GM23338 (cell line): ENCODE data around the gene GPSM1. TPM values are rescaled to one million over a fixed set of nuclear protein-coding genes. Genes with fewer than 3 reads are reported as not detected.
A peak's percentile ranks its signal among the peaks of the same experiment; 100 is the strongest.

Source experiments
- ATAC-seq: fragments of 200-7000 bp; cut with Tn5 transposase; 3 replicates; pipeline ENCODE4 v1.9.1; 2020
- DNase-seq: peaks from one replicate; pipeline ENCODE4 v3.0.0-alpha.2; 2015; ENCODE audit warnings: low spot score
- H2AFZ ChIP-seq: fragments of 200-600 bp; sonication (generic); 2 replicates; pipeline ENCODE4 v1.8.0; 2016; ENCODE audit warnings: antibody characterized with exemption, mild to moderate bottlenecking, moderate library complexity
- H3F3A ChIP-seq: fragments of 200-600 bp; sonication (generic); replicated peaks from 2 replicates; pipeline ENCODE4 v1.8.0; 2017; ENCODE audit warnings: antibody characterized with exemption, mixed run types, low read depth
- H3K27ac ChIP-seq: fragments of 200-600 bp; sonication (generic); 2 replicates; pipeline ENCODE4 v1.6.1; 2016; ENCODE audit warnings: low read depth
- H3K27me3 ChIP-seq: fragments of 200-600 bp; sonication (generic); 2 replicates; pipeline ENCODE4 v1.8.0; 2016; ENCODE audit warnings: mild to moderate bottlenecking, mixed run types, moderate library complexity; ENCODE audit not compliant: insufficient read depth
- H3K36me3 ChIP-seq: fragments of 200-600 bp; sonication (generic); 2 replicates; pipeline ENCODE4 v1.8.0; 2016; ENCODE audit warnings: mild to moderate bottlenecking; ENCODE audit not compliant: insufficient read depth
- H3K4me1 ChIP-seq: fragments of 200-600 bp; sonication (generic); 2 replicates; pipeline ENCODE4 v1.8.0; 2016; ENCODE audit warnings: mild to moderate bottlenecking, moderate library complexity; ENCODE audit not compliant: insufficient read depth
- H3K4me2 ChIP-seq: fragments of 200-600 bp; sonication (generic); 2 replicates; pipeline ENCODE4 v1.7.1; 2017; ENCODE audit warnings: mixed run types
- H3K4me3 ChIP-seq: fragments of 200-600 bp; sonication (generic); 2 replicates; pipeline ENCODE4 v1.6.1; 2016; ENCODE audit warnings: mixed run types
- H3K79me2 ChIP-seq: fragments of 200-600 bp; sonication (generic); replicated peaks from 2 replicates; pipeline ENCODE4 v1.8.0; 2017; ENCODE audit warnings: mild to moderate bottlenecking; ENCODE audit not compliant: insufficient read depth
- H3K9me2 ChIP-seq: fragments of 200-600 bp; sonication (generic); 2 replicates; pipeline ENCODE4 v1.8.0; 2017; ENCODE audit not compliant: insufficient read depth
- H4K20me1 ChIP-seq: fragments of 200-600 bp; sonication (generic); replicated peaks from 2 replicates; pipeline ENCODE4 v1.8.0; 2017; ENCODE audit warnings: mild to moderate bottlenecking; ENCODE audit not compliant: insufficient read depth
- H3K27ac Mint-ChIP-seq: 2 replicates; pipeline ENCODE4 v1.8.0; 2020; ENCODE audit warnings: inconsistent platforms, mild to moderate bottlenecking, moderate library complexity, mixed read lengths
- H3K27me3 Mint-ChIP-seq: 3 replicates; pipeline ENCODE4 v1.8.0; 2022; ENCODE audit warnings: low read depth, mild to moderate bottlenecking, moderate library complexity, mixed read lengths, inconsistent platforms; ENCODE audit not compliant: insufficient read depth, poor library complexity
- H3K36me3 Mint-ChIP-seq: 3 replicates; pipeline ENCODE4 v1.8.0; 2021; ENCODE audit warnings: low read depth, mild to moderate bottlenecking, inconsistent platforms, moderate library complexity, mixed read lengths
- H3K4me1 Mint-ChIP-seq: 3 replicates; pipeline ENCODE4 v1.8.0; 2020; ENCODE audit warnings: mild to moderate bottlenecking, inconsistent platforms, mixed read lengths
- H3K4me3 Mint-ChIP-seq: 3 replicates; pipeline ENCODE4 v1.8.0; 2021; ENCODE audit warnings: moderate library complexity, mild to moderate bottlenecking, inconsistent platforms, mixed read lengths
- H3K9me3 Mint-ChIP-seq: 3 replicates; pipeline ENCODE4 v1.8.0; 2020; ENCODE audit warnings: moderate library complexity, mild to moderate bottlenecking, inconsistent platforms, mixed read lengths
- CTCF ChIP-seq, 2 experiments: fragments of 200-600 bp in 1 of 2; sonication (generic) in 1 of 2; conservative IDR thresholded peaks; 2 replicates each; pipeline versions ENCODE4 v1.5.1 to v1.6.1; 2016 to 2017; ENCODE audit warnings: antibody characterized with exemption in 2 of 2, low read depth in 2 of 2, mild to moderate bottlenecking in 2 of 2, moderate library complexity in 1 of 2
- ETS1 ChIP-seq: IDR thresholded peaks from 2 replicates; pipeline ENCODE4 v1.6.1; 2016; ENCODE audit warnings: antibody characterized with exemption
- EZH2 ChIP-seq: fragments of 200-600 bp; sonication (generic); IDR thresholded peaks from one replicate; pipeline ENCODE4 v1.8.0; 2017; ENCODE audit warnings: antibody characterized with exemption, mild to moderate bottlenecking, low read depth; ENCODE audit not compliant: unreplicated experiment
- NANOG ChIP-seq: IDR thresholded peaks from 2 replicates; pipeline ENCODE4 v1.6.1; 2016; ENCODE audit warnings: antibody characterized with exemption, borderline replicate concordance
- REST ChIP-seq: IDR thresholded peaks from one replicate; pipeline ENCODE4 v1.6.1; 2018; ENCODE audit warnings: antibody characterized with exemption; ENCODE audit not compliant: unreplicated experiment
- ZNF114 ChIP-seq: fragments of 250-450 bp; sonication (Bioruptor Pico); IDR thresholded peaks from 2 replicates; pipeline ENCODE4 v1.5.0; 2020; ENCODE audit warnings: mild to moderate bottlenecking, moderate library complexity
- ZNF331 ChIP-seq: fragments of 250-450 bp; sonication (Bioruptor Pico); IDR thresholded peaks from 2 replicates; pipeline ENCODE4 v1.5.0; 2020; ENCODE audit warnings: low read depth, mild to moderate bottlenecking, moderate library complexity
- ZNF462 ChIP-seq: fragments of 250-450 bp; sonication (Bioruptor Pico); IDR thresholded peaks from 2 replicates; pipeline ENCODE4 v1.5.0; 2020; ENCODE audit warnings: mild to moderate bottlenecking, moderate library complexity
- polyA plus RNA-seq: library from polyadenylated mRNA; unstranded; fragments of >200 nt; fragmentation: Nextera tagmentation; extraction: Ambion mirVana; gene quantifications from 2 replicates; pipeline ENCODE4 v1.2.1, GENCODE V29; 2016
- total RNA-seq: library from RNA; depleted of rRNA; stranded (reverse); fragments of >200 nt; shearing (Covaris generic); gene quantifications from 2 replicates; pipeline ENCODE4 v1.2.3, GENCODE V29; 2014

GPSM1 gene
- total and polyA plus RNA-seq, 2 experiments from 2014 or later, result 4.8 to 23.2 TPM

DNA sequence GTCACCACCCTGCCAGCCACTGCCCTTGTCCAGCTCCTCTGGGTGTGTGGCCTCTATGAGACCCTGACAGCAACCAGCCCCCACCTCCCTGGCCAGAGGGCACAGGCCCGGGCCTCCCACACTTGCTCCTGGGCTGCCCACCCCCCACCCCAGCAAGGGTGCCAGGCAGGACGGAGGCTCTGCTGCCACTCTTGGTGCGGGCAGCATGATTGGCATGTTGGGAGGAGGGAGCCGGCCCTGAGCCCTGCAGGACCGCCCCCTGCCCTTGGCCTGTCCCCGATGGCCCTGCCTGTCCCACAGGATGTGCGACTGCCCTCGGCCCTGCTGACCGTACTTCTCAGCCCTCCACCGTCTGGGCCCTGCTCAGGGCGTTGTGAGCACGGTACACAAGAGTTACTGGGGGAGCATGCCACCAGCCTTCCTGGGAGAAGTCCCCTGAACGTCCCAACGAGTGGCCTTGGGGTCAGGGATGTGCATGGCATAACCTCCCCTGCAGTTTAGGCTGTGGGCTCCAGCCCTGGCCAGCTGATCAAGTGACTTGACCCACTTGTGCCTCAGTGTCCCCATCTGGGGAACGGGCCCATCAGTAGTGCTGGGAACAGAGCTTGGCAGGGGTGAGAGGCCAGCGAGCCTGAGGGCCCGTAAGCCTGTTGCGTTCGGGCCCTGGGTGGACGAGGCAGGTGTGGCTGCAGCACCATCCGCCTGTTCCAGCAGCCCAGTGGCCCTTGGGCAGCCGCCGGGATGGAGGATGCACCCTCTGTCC is 16.0 kb downstream of the GPSM1 start (continued):
- no peak for TF ChIP-seq ETS1
- no peak for TF ChIP-seq CTCF (conservative IDR thresholded peaks at IDR 0.05; ENCODE audit: low read depth in 2 of 2)

DNA sequence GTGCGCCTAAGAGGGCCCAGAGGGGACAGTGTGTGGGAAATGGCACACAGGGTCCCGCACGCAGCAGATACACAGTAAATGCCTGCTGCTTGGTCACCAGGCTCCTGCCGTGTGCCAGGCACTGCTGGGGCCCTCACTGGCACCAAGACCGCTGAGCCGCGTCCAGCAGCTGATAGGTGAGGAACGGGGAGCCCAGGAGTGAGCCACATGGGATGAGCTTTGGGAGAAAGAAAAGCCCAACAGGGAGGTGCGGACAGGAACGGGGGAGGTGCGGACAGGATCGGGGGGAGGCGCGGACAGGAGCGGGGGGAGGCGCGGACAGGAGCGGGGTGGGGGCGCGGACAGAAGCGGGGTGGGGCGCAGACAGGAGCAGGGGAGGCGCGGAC is 16.5 kb downstream of the GPSM1 start:
- ATAC-seq (no peak), DNase-seq (no peak)
- H3K4me2 ChIP-seq, result no peak overlapping the region
- TF ChIP-seq NANOG (no peak), ZNF462 (no peak), CTCF (conservative IDR thresholded peaks at IDR 0.05; ENCODE audit: low read depth in 2 of 2) (no peak), REST (no peak), ZNF114 (no peak), EZH2 (no peak), ZNF331 (CRISPR knock-in tag) (no peak)
- peaks cover 3% of the 10 kb centered on the region for H3K4me1 Mint-ChIP-seq
- H3K27ac Mint-ChIP-seq, result no peak overlapping the region
- no peak overlapping the region for H3K4me3 Mint-ChIP-seq
- H2AFZ ChIP-seq, result no peak overlapping the region
- H3K27ac ChIP-seq, result 0 out of 2 replicates have a peak overlapping the region, but pooled peaks have one; percentile 59
- H3K9me3 Mint-ChIP-seq, result no peaks in the 10 kb centered on the region; the same call in 1 of the 3 replicates
- H3F3A ChIP-seq, result peaks cover 3% of the 10 kb centered on the region; the same call in 1 of the 2 replicates
- no peaks in the 10 kb centered on the region for H3K27me3 ChIP-seq
- no peaks in the 10 kb centered on the region for H3K36me3 ChIP-seq
- peaks cover 21% of the 10 kb centered on the region for H3K27me3 Mint-ChIP-seq
- peaks cover 5% of the 10 kb centered on the region for H3K4me1 ChIP-seq
- H3K36me3 Mint-ChIP-seq, result no peaks in the 10 kb centered on the region
- H3K9me2 ChIP-seq, result no peaks in the 10 kb centered on the region
- no peaks in the 10 kb centered on the region; the same call in 1 of the 2 replicates for H4K20me1 ChIP-seq
- H3K4me3 ChIP-seq, result no peak overlapping the region
- no peaks in the 10 kb centered on the region for H3K79me2 ChIP-seq
